ENCODE measurements around the gene RAI1.

The RAI1 gene

DNA sequence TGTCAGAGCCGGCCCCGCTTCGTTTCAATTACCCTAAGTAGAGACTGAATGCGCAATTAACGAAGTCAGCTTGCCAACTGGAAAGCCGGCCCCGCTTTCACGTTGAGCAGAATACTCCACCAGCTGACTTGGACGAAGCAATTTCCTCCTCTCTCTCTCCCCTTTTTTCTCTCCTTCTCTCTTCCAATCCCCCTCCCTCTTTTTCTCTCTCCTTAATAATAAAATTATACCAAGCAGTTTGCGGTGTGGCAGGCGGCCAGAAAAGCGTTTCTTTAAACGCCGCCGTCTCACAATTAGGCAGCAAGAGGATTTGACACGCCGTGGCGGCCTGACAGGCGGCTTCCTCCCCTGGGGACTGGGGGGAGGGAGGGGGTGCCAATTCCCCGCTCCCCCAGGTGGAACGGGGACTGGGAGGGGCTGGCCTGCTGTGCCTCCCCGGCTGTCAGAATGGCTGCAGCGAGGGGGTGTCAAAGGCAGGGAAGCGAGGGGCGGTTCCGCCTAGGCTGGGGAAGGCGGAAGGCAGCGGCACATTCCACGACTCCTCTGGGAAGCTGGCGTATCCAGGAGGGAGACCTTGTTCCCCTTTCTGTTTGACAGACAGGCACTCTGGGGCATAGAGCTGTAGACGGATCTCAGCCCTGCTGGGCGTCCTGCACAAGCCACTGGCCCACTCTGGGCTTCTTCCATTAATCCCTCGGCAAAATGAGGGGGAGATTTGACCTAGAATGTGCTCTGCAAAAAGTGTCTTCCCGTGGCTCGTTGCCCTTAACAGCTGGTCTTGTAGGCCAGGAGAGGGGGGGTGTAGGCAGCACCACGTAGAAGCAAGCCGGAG lies 102.8 kb downstream of the RAI1 start:
- H3K36me3 ChIP-seq (ENCODE audit: control insufficient read depth in 5 of 5, insufficient read depth in 5 of 5, low read length in 5 of 5): no peaks in the 10 kb centered on the region
- H3K27me3 ChIP-seq (ENCODE audit: control insufficient read depth in 5 of 5, insufficient read depth in 4 of 5, low read length in 5 of 5): no peaks in the 10 kb centered on the region
- H3K9me3 ChIP-seq (ENCODE audit: control insufficient read depth in 5 of 5, low read length in 5 of 5): no peaks in the 10 kb centered on the region
- no peak overlapping the region for H3K9ac ChIP-seq (ENCODE audit: low read length in 5 of 5)
- peak overlapping the region; percentile 56 to 69 (median 62) for H3K4me3 ChIP-seq (ENCODE audit: low read depth in 1 of 5, low read length in 5 of 5)
- H3K27ac ChIP-seq (ENCODE audit: low read depth, low read length): no peak overlapping the region
- peaks cover 1 to 56% (median 49%) of the 10 kb centered on the region in 5 donors for H3K4me1 ChIP-seq (ENCODE audit: control insufficient read depth in 5 of 5, insufficient read depth in 5 of 5, low read length in 5 of 5)

- Histone ChIP-seq H3K27ac (ENCODE audit: low read depth, low read length) (no peak overlapping the region), H3K4me3 (ENCODE audit: low read depth in 1 of 5, low read length in 5 of 5) (peak overlapping the region in 1 of 5 donors; percentile 69), H3K9me3 (ENCODE audit: control insufficient read depth in 5 of 5, low read length in 5 of 5) (no peaks in the 10 kb centered on the region), H3K9ac (ENCODE audit: low read length in 5 of 5) (peak overlapping the region in 1 of 5 donors; percentile 3), H3K36me3 (ENCODE audit: control insufficient read depth in 5 of 5, insufficient read depth in 5 of 5, low read length in 5 of 5) (no peaks in the 10 kb centered on the region), H3K27me3 (ENCODE audit: control insufficient read depth in 5 of 5, insufficient read depth in 4 of 5, low read length in 5 of 5) (no peaks in the 10 kb centered on the region), H3K4me1 (ENCODE audit: control insufficient read depth in 5 of 5, insufficient read depth in 5 of 5, low read length in 5 of 5) (peaks cover 1 to 57% (median 44%) of the 10 kb centered on the region in 5 donors)
Measured at GRCh38 chr17:17784657-17785267, 103.5 kb downstream of the RAI1 start.

GRCh38 chr17:17785407-17785806 lies 104.1 kb downstream of the RAI1 start:
- H3K4me3 ChIP-seq (ENCODE audit: low read depth in 1 of 5, low read length in 5 of 5): no peak overlapping the region
- peaks cover 1 to 63% (median 48%) of the 10 kb centered on the region in 5 donors for H3K4me1 ChIP-seq (ENCODE audit: control insufficient read depth in 5 of 5, insufficient read depth in 5 of 5, low read length in 5 of 5)
- no peak overlapping the region for H3K9ac ChIP-seq (ENCODE audit: low read length in 5 of 5)
- H3K36me3 ChIP-seq (ENCODE audit: control insufficient read depth in 5 of 5, insufficient read depth in 5 of 5, low read length in 5 of 5): no peaks in the 10 kb centered on the region
- no peaks in the 10 kb centered on the region for H3K9me3 ChIP-seq (ENCODE audit: control insufficient read depth in 5 of 5, low read length in 5 of 5)
- H3K27ac ChIP-seq (ENCODE audit: low read depth, low read length): no peak overlapping the region
- no peaks in the 10 kb centered on the region for H3K27me3 ChIP-seq (ENCODE audit: control insufficient read depth in 5 of 5, insufficient read depth in 4 of 5, low read length in 5 of 5)

- Histone ChIP-seq H3K4me3 (ENCODE audit: low read depth in 1 of 5, low read length in 5 of 5) (no peak overlapping the region), H3K9me3 (ENCODE audit: control insufficient read depth in 5 of 5, low read length in 5 of 5) (no peaks in the 10 kb centered on the region), H3K4me1 (ENCODE audit: control insufficient read depth in 5 of 5, insufficient read depth in 5 of 5, low read length in 5 of 5) (peaks cover 2 to 65% (median 42%) of the 10 kb centered on the region in 5 donors), H3K9ac (ENCODE audit: low read length in 5 of 5) (no peak overlapping the region), H3K36me3 (ENCODE audit: control insufficient read depth in 5 of 5, insufficient read depth in 5 of 5, low read length in 5 of 5) (no peaks in the 10 kb centered on the region), H3K27ac (ENCODE audit: low read depth, low read length) (no peak overlapping the region), H3K27me3 (ENCODE audit: control insufficient read depth in 5 of 5, insufficient read depth in 4 of 5, low read length in 5 of 5) (no peaks in the 10 kb centered on the region)
Measured at GRCh38 chr17:17786998-17787397, 105.7 kb downstream of the RAI1 start.

GRCh38 chr17:17787568-17787967 lies 106.3 kb downstream of the RAI1 start:
- Histone ChIP-seq H3K4me3 (ENCODE audit: low read depth in 1 of 5, low read length in 5 of 5) (no peak overlapping the region), H3K9me3 (ENCODE audit: control insufficient read depth in 5 of 5, low read length in 5 of 5) (no peaks in the 10 kb centered on the region), H3K27ac (ENCODE audit: low read depth, low read length) (no peak overlapping the region), H3K27me3 (ENCODE audit: control insufficient read depth in 5 of 5, insufficient read depth in 4 of 5, low read length in 5 of 5) (no peaks in the 10 kb centered on the region), H3K4me1 (ENCODE audit: control insufficient read depth in 5 of 5, insufficient read depth in 5 of 5, low read length in 5 of 5) (peaks cover 4 to 64% (median 47%) of the 10 kb centered on the region in 5 donors), H3K36me3 (ENCODE audit: control insufficient read depth in 5 of 5, insufficient read depth in 5 of 5, low read length in 5 of 5) (no peaks in the 10 kb centered on the region), H3K9ac (ENCODE audit: low read length in 5 of 5) (no peak overlapping the region)

DNA sequence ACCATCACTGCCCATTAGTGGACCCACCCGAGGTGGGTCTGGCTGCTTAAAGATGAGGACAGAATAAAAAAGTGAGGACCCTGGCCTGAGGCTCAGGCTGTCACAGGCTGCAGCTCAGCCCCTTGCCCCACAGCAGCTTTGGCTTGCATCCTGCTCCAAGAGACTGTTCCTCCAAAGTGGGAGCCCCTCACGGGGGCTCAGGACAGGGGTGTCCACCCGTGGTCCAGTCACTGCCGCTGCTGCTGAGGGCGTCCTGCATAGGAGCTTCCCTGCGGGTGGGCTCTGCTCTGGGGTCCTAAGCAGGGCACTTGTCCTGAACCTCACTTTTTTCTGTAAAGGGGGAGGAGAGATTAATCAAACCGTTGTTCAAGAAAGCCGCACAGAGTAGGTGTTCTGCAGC lies 107.7 kb downstream of the RAI1 start:
- no peak overlapping the region for H3K27ac ChIP-seq (ENCODE audit: low read depth, low read length)
- no peaks in the 10 kb centered on the region for H3K9me3 ChIP-seq (ENCODE audit: control insufficient read depth in 5 of 5, low read length in 5 of 5)
- H3K4me1 ChIP-seq (ENCODE audit: control insufficient read depth in 5 of 5, insufficient read depth in 5 of 5, low read length in 5 of 5): peaks cover 4 to 57% (median 38%) of the 10 kb centered on the region in 5 donors
- H3K36me3 ChIP-seq (ENCODE audit: control insufficient read depth in 5 of 5, insufficient read depth in 5 of 5, low read length in 5 of 5): peaks cover 0 to 10% (median 8%) of the 10 kb centered on the region in 5 donors
- no peaks in the 10 kb centered on the region for H3K27me3 ChIP-seq (ENCODE audit: control insufficient read depth in 5 of 5, insufficient read depth in 4 of 5, low read length in 5 of 5)
- peak overlapping the region in 1 of 5 donors; percentile 32 for H3K9ac ChIP-seq (ENCODE audit: low read length in 5 of 5)
- H3K4me3 ChIP-seq (ENCODE audit: low read depth in 1 of 5, low read length in 5 of 5): no peak overlapping the region

DNA sequence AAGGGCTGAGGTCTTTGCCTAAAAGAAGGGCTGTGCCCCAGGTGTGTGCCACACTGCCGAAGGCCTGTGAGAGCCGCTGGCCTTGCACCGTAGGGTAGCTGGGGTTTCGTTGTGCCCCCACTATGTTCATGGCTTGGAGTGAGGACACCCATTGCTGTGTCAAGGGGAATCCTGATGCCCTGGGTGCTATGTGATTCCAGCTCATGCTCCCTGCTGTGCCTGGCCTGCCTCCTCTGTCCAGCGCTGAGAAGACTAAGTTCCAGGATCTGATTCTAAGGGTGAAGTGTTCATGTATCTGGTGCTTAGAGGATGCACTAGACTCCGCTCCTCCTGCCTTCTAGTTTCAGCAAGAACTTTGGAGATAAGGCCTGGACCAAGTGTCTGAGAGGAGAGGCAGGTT lies 108.2 kb downstream of the RAI1 start:
- no peak overlapping the region for H3K4me3 ChIP-seq (ENCODE audit: low read depth in 1 of 5, low read length in 5 of 5)
- peaks cover 4 to 53% (median 34%) of the 10 kb centered on the region in 5 donors for H3K4me1 ChIP-seq (ENCODE audit: control insufficient read depth in 5 of 5, insufficient read depth in 5 of 5, low read length in 5 of 5)
- peak overlapping the region in 1 of 5 donors; percentile 32 for H3K9ac ChIP-seq (ENCODE audit: low read length in 5 of 5)
- no peaks in the 10 kb centered on the region for H3K27me3 ChIP-seq (ENCODE audit: control insufficient read depth in 5 of 5, insufficient read depth in 4 of 5, low read length in 5 of 5)
- no peaks in the 10 kb centered on the region for H3K9me3 ChIP-seq (ENCODE audit: control insufficient read depth in 5 of 5, low read length in 5 of 5)
- peaks cover 0 to 15% (median 13%) of the 10 kb centered on the region in 5 donors for H3K36me3 ChIP-seq (ENCODE audit: control insufficient read depth in 5 of 5, insufficient read depth in 5 of 5, low read length in 5 of 5)
- H3K27ac ChIP-seq (ENCODE audit: low read depth, low read length): no peak overlapping the region

DNA sequence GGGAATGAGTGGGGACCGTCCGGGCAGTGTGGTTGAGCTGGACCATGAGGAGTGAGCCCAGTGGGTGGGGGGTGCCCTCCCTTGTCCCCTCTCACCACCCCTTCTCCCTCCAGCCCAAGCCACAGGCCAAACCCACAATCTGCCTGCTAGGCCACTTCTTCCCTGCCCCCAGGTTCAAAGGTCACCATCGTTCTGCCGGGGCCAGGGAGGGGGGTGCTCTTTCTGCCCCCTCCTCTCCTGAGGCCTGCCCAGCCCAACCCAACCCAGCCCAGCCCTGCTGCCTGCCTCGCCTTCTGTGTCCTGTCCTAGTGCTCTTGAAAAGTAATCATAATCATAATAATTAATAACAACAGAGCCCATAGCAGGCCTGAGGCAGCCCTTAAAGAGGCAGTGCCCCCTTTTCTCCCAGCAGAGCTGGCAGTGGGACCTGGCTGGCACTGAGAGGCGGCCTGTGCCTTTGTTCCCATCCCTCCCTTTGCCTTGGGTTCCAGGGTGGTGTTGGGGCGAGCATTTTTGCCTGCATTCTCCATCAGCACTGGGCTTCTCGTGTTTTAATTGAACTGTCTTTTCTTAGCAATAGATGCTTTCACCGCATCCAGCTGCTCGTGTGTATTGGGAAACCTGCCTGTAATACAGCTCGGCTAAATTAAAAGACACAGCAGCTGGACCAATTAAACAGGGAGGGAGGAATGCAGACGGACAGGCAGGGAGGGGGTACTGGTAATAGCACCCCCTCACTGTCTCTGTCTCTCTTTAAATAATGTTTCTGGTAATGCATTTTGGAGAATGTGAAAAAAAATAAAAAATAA lies 108.8 kb downstream of the RAI1 start:
- H3K4me3 ChIP-seq (ENCODE audit: low read depth in 1 of 5, low read length in 5 of 5): no peak overlapping the region
- H3K9me3 ChIP-seq (ENCODE audit: control insufficient read depth in 5 of 5, low read length in 5 of 5): no peaks in the 10 kb centered on the region
- H3K4me1 ChIP-seq (ENCODE audit: control insufficient read depth in 5 of 5, insufficient read depth in 5 of 5, low read length in 5 of 5): peaks cover 2 to 47% (median 27%) of the 10 kb centered on the region in 5 donors
- H3K27ac ChIP-seq (ENCODE audit: low read depth, low read length): no peak overlapping the region
- no peaks in the 10 kb centered on the region for H3K27me3 ChIP-seq (ENCODE audit: control insufficient read depth in 5 of 5, insufficient read depth in 4 of 5, low read length in 5 of 5)
- no peak overlapping the region for H3K9ac ChIP-seq (ENCODE audit: low read length in 5 of 5)
- peaks cover 0 to 21% (median 19%) of the 10 kb centered on the region in 5 donors for H3K36me3 ChIP-seq (ENCODE audit: control insufficient read depth in 5 of 5, insufficient read depth in 5 of 5, low read length in 5 of 5)

DNA sequence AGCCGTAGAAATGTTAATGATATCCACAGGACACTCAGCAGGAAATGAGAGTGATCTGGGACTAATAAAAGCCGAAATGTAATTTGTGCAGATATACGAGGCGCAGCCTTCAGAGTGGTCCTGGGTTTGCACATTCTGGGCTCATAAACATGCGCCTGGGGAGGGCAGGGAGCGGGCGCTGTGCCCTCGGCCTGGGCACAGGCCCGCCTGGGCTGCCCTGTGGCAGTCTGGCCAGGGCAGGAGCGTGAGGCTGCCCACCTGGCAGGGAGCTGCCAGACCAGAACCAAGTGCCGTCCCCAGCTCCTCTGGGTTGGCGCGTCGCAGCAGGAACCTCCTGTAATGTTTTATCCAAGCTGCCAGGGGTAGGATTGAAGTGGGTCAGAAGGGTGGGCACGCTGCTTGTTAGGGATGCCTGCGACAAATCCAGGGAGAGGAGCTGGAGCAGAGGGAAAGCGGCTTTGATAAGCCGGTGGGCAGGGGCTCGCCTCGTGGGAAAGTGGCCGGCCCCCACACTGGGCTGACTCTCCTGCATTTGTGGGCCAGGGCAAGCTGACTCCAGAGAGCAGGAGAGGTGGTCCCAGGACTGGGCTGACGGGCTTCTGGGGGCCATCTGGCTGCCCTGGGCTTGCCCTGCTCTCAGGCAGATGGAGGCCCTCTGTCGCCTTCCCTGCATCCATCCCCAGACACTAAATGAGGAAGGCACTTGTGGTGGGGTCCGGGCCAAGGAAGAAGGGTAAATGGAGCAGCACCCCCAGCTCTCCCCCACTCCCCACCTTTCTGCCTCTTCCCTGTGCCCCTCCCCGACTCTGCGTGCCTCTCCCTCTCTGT lies 109.6 kb downstream of the RAI1 start:
- Histone ChIP-seq H3K9me3 (ENCODE audit: control insufficient read depth in 5 of 5, low read length in 5 of 5) (no peaks in the 10 kb centered on the region), H3K27me3 (ENCODE audit: control insufficient read depth in 5 of 5, insufficient read depth in 4 of 5, low read length in 5 of 5) (no peaks in the 10 kb centered on the region), H3K4me3 (ENCODE audit: low read depth in 1 of 5, low read length in 5 of 5) (no peak overlapping the region), H3K4me1 (ENCODE audit: control insufficient read depth in 5 of 5, insufficient read depth in 5 of 5, low read length in 5 of 5) (peaks cover 2 to 39% (median 21%) of the 10 kb centered on the region in 5 donors), H3K27ac (ENCODE audit: low read depth, low read length) (no peak overlapping the region), H3K36me3 (ENCODE audit: control insufficient read depth in 5 of 5, insufficient read depth in 5 of 5, low read length in 5 of 5) (peaks cover 0 to 29% (median 25%) of the 10 kb centered on the region in 5 donors), H3K9ac (ENCODE audit: low read length in 5 of 5) (no peak overlapping the region)

Measured in subcutaneous abdominal adipose tissue (tissue), 5 donors.